GM21447 (cell line): ENCODE results near the gene IST1.

Experiments used
- ATAC-seq: cut with Tn5 transposase; IDR thresholded peaks from one replicate; pipeline ENCODE4 v1.9.1; 2021; ENCODE audit not compliant: unreplicated experiment

The IST1 gene

GRCh38 chr16:71961066-71962039 lies 66.0 kb downstream of the IST1 start:
- no peak for ATAC-seq

- ATAC-seq: no peak
These were observed 68.0 kb downstream of the IST1 start for GRCh38 chr16:71963125-71963875.

GRCh38 chr16:71965223-71965622 lies 69.9 kb downstream of the IST1 start:
- no peak for ATAC-seq

GRCh38 chr16:71966932-71967331 lies 71.6 kb downstream of the IST1 start:
- no peak for ATAC-seq

- no peak for ATAC-seq
These were observed 74.0 kb downstream of the IST1 start for GRCh38 chr16:71969353-71969752.

- ATAC-seq: no peak
These were observed 76.2 kb downstream of the IST1 start for GRCh38 chr16:71971571-71971970.

GRCh38 chr16:71972356-71972755 lies 77.0 kb downstream of the IST1 start:
- ATAC-seq: no peak

- ATAC-seq: no peak
These were observed 77.7 kb downstream of the IST1 start for GRCh38 chr16:71973001-71973400.

GRCh38 chr16:71974068-71974818 lies 78.9 kb downstream of the IST1 start:
- no peak for ATAC-seq
